GM11168 (cell line): ENCODE results near the gene IAPP.
"Not testable (repeated sequence)": the region's sequence is repeated elsewhere in the genome, so short reads cannot be mapped to it uniquely, and the experiment has no call there.

Experiments
- in situ Hi-C: fragments of 300-500 bp; cut with MboI; formaldehyde crosslinking; loops from one replicate; pipeline ENCODE4 v1.12.0; 2022; ENCODE audit warnings: low sequenced_read_pairs; ENCODE audit not compliant: unreplicated experiment

The IAPP gene

GRCh38 chr12:21370845-21371449, 1.8 kb upstream of the IAPP start:
- in situ Hi-C loops = no loop called here

- in situ Hi-C loops = no loop called here
Observed at GRCh38 chr12:21379218-21379617, 6.5 kb downstream of the IAPP start.

- in situ Hi-C loops = not testable (repeated sequence)
Observed at GRCh38 chr12:21381320-21381719, 8.6 kb downstream of the IAPP start.

- in situ Hi-C loops = no loop called here
Observed at GRCh38 chr12:21384261-21384660, 11.6 kb downstream of the IAPP start.

GRCh38 chr12:21387174-21387573, 14.5 kb downstream of the IAPP start:
- in situ Hi-C loops = no loop called here

GRCh38 chr12:21392384-21392783, 19.7 kb downstream of the IAPP start:
- in situ Hi-C loops = no loop called here

- in situ Hi-C loops = not testable (repeated sequence)
Observed at GRCh38 chr12:21394828-21395626, 22.3 kb downstream of the IAPP start.

- in situ Hi-C loops = no loop called here
Observed at GRCh38 chr12:21413369-21414277, 40.9 kb downstream of the IAPP start.

- in situ Hi-C loops = no loop called here
Observed at GRCh38 chr12:21416511-21417121, 43.9 kb downstream of the IAPP start.

GRCh38 chr12:21418398-21418797, 45.7 kb downstream of the IAPP start:
- in situ Hi-C loops = not testable (repeated sequence)

GRCh38 chr12:21419009-21419699, 46.5 kb downstream of the IAPP start:
- in situ Hi-C loops = not testable (repeated sequence)

- in situ Hi-C loops = no loop called here
Observed at GRCh38 chr12:21428241-21428640, 55.5 kb downstream of the IAPP start.
